HuH-7.5 (cell line): ENCODE measurements around the gene CCDC89.

Experiments used
- DNase-seq: peaks from one replicate; pipeline ENCODE4 v3.0.0; 2011; ENCODE audit warnings: low spot score

Gene CCDC89

DNA sequence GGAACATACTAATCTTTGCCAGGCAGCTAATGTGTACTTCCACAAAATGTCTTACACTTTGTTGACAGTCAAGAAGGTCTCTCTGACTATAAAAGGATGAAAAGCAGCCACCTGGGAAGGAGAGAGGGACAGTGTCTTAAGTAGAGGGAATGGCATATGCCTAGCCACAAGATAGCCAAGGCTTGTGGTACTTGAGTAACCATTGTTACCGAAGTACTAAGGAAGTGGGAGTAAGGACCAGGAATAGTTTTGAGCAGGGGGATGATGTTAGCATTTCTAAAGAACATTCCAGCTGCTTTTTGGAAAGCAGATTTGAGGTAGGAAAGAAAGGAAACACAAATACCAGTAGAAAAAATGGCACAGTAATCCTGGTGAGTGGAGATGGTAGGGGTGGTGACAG lies 34.9 kb downstream of the CCDC89 start:
- no peak for DNase-seq

DNA sequence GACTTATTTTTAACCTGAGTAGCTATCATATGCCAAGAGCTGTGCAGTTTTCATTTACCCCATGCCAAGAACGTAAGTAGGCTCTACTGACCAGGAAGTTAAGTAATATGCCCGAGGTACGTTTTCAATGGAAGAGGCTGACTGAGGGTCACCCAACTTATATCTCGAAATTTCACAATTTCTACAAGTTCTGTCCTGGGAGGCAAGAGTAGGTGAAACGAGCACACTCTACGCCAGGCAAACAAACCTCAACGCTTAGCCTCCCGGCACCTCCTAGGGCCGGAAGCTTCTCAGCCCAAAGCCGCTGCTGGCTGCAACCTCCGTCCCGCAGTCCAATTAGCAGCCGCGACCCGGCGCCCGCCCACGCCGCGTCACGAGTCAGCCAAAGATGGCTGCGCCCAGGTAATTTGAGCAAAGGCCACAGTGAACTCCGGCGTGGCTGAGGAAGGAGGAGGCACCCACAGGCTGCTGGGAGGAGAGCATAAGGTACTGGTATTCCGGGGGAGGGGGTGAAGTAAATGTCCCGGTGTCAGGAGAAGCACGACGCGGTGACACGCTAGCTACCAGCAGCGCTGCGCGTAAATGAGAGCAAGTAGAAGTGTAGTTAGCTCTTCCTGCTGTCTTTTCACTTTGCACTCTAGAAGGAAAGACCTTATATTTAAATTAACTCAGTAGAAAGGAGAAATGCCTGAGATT lies 38.2 kb downstream of the CCDC89 start, which contains the start of gene TMEM126A:
Gene TMEM126A, plus strand, starts transcription at position 364 of the 696 bp plus-strand sequence. CDS start 2,289 bp downstream, outside the sequence.
- peak; percentile 48 for DNase-seq

DNA sequence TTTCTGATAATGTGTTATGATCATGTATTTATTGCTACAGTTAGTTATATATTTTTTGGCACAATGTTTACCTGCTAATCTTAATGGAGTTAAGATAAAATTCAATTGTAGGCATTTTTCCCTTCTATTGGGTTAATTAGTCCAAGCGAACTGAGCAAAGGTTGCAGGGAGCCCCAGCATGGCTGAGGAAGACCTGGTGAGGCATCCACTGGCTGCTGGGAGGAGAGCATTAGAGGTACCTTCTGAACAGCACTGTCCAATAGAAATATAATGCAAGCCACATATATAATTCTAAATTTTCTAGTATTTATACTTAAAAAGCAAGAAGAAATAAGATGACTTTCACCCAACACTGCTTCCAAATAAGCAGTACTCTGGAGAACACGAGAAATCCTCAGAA lies 38.9 kb downstream of the CCDC89 start:
- no peak for DNase-seq

DNA sequence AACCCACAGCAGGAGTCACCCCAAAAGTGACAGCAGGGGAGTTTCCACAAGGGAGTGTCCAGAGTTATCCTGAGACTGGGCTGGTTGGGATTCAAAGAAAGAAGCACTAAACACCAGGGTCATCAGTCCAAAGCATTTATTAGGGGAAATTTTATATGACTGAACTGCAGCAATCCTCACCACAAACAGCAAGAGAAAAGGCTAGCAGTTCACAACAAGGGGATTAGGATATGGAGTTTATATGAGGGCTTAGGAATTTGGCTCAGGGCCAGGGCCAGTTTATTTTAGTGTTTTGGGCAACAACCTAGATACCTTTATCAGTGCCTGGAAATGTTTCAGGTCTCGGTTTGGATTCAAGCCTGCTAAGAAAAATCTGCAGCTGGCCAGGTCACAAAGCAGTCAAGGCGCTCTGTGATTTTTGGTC lies 42.8 kb downstream of the CCDC89 start:
- no peak for DNase-seq

DNA sequence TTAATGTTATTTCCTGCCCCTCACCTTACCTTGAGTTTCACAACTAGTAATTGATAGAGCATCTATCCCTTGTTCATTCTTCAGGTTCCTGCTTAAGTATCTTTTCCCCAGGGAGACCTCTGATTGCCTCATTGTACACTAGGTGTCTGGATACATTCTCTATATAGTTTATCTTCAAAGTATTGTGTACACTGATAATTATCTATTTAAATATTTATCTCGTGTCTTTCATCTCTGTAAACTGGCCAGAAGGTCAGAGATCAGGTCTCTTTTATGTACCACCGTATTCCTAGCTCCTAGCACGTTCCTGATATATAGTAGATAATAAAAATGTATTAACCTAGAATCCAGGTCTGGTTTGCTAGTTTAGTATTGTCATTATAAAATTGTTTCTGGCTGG lies 51.2 kb downstream of the CCDC89 start:
- no peak for DNase-seq
